Keratinocyte (primary cell): ENCODE results near the gene UMAD1. TPM values are rescaled to one million over a fixed set of nuclear protein-coding genes. Genes with fewer than 3 reads are reported as not detected.

ENCODE experiments used
- DNase-seq: peaks from one replicate; pipeline ENCODE4 v3.0.0-alpha.2; 2011; ENCODE audit warnings: low read depth, missing footprints, low spot score
- FAIRE-seq: peaks from 2 replicates; lab custom pipeline; 2011; peaks lifted over from hg19 to GRCh38; lab: Jason Lieb, UNC
- H2AFZ ChIP-seq: 2 replicates; pipeline ENCODE4 v1.6.0; 2012; ENCODE audit warnings: low read length, control low read depth, inconsistent platforms; ENCODE audit not compliant: control insufficient read depth
- H3K27ac ChIP-seq: 2 replicates; pipeline ENCODE4 v1.5.1; 2011; ENCODE audit warnings: low read length; ENCODE audit not compliant: control insufficient read depth, insufficient read depth
- H3K27me3 ChIP-seq: 3 replicates; pipeline ENCODE4 v1.6.0; 2011; ENCODE audit warnings: low read length; ENCODE audit not compliant: control insufficient read depth, insufficient read depth; ENCODE audit errors: extremely low read depth
- H3K36me3 ChIP-seq, 2 experiments: 2 replicates in 1 of 2; 3 replicates in 1 of 2; pipeline ENCODE4 v1.5.1; 2011; ENCODE audit warnings: low read length in 2 of 2, mild to moderate bottlenecking in 1 of 2; ENCODE audit not compliant: control insufficient read depth in 2 of 2, insufficient read depth in 2 of 2; ENCODE audit errors: extremely low read depth in 1 of 2
- H3K4me1 ChIP-seq: 3 replicates; pipeline ENCODE4 v1.5.1; 2011; ENCODE audit warnings: low read length; ENCODE audit not compliant: control insufficient read depth, insufficient read depth; ENCODE audit errors: extremely low read depth
- H3K4me2 ChIP-seq: 3 replicates; pipeline ENCODE4 v1.6.0; 2011; ENCODE audit warnings: low read depth, low read length; ENCODE audit not compliant: control insufficient read depth, insufficient read depth; ENCODE audit errors: extremely low read depth
- H3K4me3 ChIP-seq, 3 experiments: fragments of 200-600 bp in 1 of 3; sonication (generic) in 1 of 3; 2 replicates in 2 of 3; 3 replicates in 1 of 3; pipeline ENCODE4 v1.5.1; 2011 to 2016; ENCODE audit warnings: low read length in 3 of 3, mild to moderate bottlenecking in 3 of 3, control low read depth in 2 of 3, inconsistent platforms in 1 of 3, low read depth in 1 of 3, mixed read lengths in 1 of 3, mixed run types in 1 of 3, moderate library complexity in 1 of 3; ENCODE audit not compliant: control insufficient read depth in 2 of 3, insufficient read depth in 2 of 3; ENCODE audit errors: extremely low read depth in 1 of 3
- H3K79me2 ChIP-seq: 2 replicates; pipeline ENCODE4 v1.6.0; 2012; ENCODE audit warnings: low read length; ENCODE audit not compliant: control insufficient read depth, insufficient read depth
- H3K9ac ChIP-seq: 3 replicates; pipeline ENCODE4 v1.6.0; 2011; ENCODE audit warnings: low read length; ENCODE audit not compliant: control insufficient read depth, insufficient read depth; ENCODE audit errors: extremely low read depth
- H3K9me1 ChIP-seq: 3 replicates; pipeline ENCODE4 v1.6.0; 2011; ENCODE audit warnings: low read length; ENCODE audit not compliant: control insufficient read depth, insufficient read depth; ENCODE audit errors: extremely low read depth
- H3K9me3 ChIP-seq: 2 replicates; pipeline ENCODE4 v1.5.1; 2012; ENCODE audit warnings: low read depth, low read length; ENCODE audit not compliant: control insufficient read depth
- H4K20me1 ChIP-seq: 3 replicates; pipeline ENCODE4 v1.6.0; 2011; ENCODE audit warnings: low read length; ENCODE audit not compliant: control insufficient read depth, insufficient read depth; ENCODE audit errors: extremely low read depth
- CTCF ChIP-seq, 3 experiments: IDR thresholded peaks in 1 of 3; conservative IDR thresholded peaks in 1 of 3; optimal IDR thresholded peaks in 1 of 3; 2 replicates in 2 of 3; 3 replicates in 1 of 3; pipeline versions ENCODE3 to v1.5.1; 2011; ENCODE audit warnings: low read length in 3 of 3, mild to moderate bottlenecking in 3 of 3, moderate library complexity in 2 of 3, control low read depth in 1 of 3, inconsistent platforms in 1 of 3; ENCODE audit not compliant: insufficient read depth in 2 of 3; ENCODE audit errors: extremely low read depth in 1 of 3
- EZH2 ChIP-seq: IDR thresholded peaks from one replicate; pipeline ENCODE4 v1.6.1; 2012; ENCODE audit warnings: inconsistent platforms, mild to moderate bottlenecking, low read length, moderate library complexity
- dilution Hi-C: fragments of 300-500 bp; cut with MboI; formaldehyde crosslinking; loops from one replicate; pipeline ENCODE4 v1.7.0; 2020; ENCODE audit warnings: low sequenced_read_pairs; ENCODE audit not compliant: extremely low pct_ligation_motif_present
- polyA plus RNA-seq, 5 experiments: library from polyadenylated mRNA; depleted of rRNA in 3 of 5; stranded (reverse) in 3 of 5; stranded (forward) in 1 of 5; unstranded in 1 of 5; fragments of >200 nt; gene quantifications; 1 replicate in 1 of 5; 2 replicates in 3 of 5; 3 replicates in 1 of 5; pipeline versions ENCODE4 v1.2.1 to v1.2.3, GENCODE V29; 2011 to 2012; ENCODE audit warnings: missing spikeins in 2 of 5, low read depth in 1 of 5, low replicate concordance in 1 of 5

Gene UMAD1
- polyA plus RNA-seq, 1 donor (not counting 4 experiments of a cell fraction or from before 2014, with no cell fraction given) = 18.2 TPM

GRCh38 chr7:7764520-7765396 lies 124.2 kb downstream of the UMAD1 start:
- Histone ChIP-seq H3K4me3 (no peak overlapping the region), H3K36me3 (no peaks in the 10 kb centered on the region), H3K9ac (no peak overlapping the region), H3K4me2 (no peak overlapping the region), H3K9me1 (no peaks in the 10 kb centered on the region), H3K27ac (no peak overlapping the region), H3K79me2 (no peaks in the 10 kb centered on the region), H2AFZ (no peak overlapping the region), H3K4me1 (peaks cover 17% of the 10 kb centered on the region), H4K20me1 (no peaks in the 10 kb centered on the region), H3K27me3 (no peaks in the 10 kb centered on the region), H3K9me3 (no peaks in the 10 kb centered on the region)
- DNase-seq (no peak), FAIRE-seq (no peak)
- dilution Hi-C loops = no loop called here
- TF ChIP-seq EZH2 (no peak), CTCF (optimal IDR thresholded peaks at IDR 0.05 in 1 of 3, IDR thresholded peaks at IDR 0.05 in 1 of 3, conservative IDR thresholded peaks at IDR 0.05 in 1 of 3; ENCODE audit: extremely low read depth in 1 of 3, insufficient read depth in 2 of 3, low read length in 3 of 3) (no peak)

GRCh38 chr7:7765422-7765821 lies 124.9 kb downstream of the UMAD1 start:
- no peaks in the 10 kb centered on the region for H3K27me3 ChIP-seq
- H3K4me3 ChIP-seq = no peak overlapping the region
- dilution Hi-C loops = no loop called here
- DNase-seq (no peak), FAIRE-seq (no peak)
- H3K9me1 ChIP-seq = no peaks in the 10 kb centered on the region
- TF ChIP-seq CTCF (optimal IDR thresholded peaks at IDR 0.05 in 1 of 3, IDR thresholded peaks at IDR 0.05 in 1 of 3, conservative IDR thresholded peaks at IDR 0.05 in 1 of 3; ENCODE audit: extremely low read depth in 1 of 3, insufficient read depth in 2 of 3, low read length in 3 of 3) (no peak), EZH2 (no peak)
- no peaks in the 10 kb centered on the region for H4K20me1 ChIP-seq
- no peak overlapping the region for H3K9ac ChIP-seq
- no peak overlapping the region for H2AFZ ChIP-seq
- peaks cover 17% of the 10 kb centered on the region for H3K4me1 ChIP-seq
- no peak overlapping the region for H3K4me2 ChIP-seq
- H3K27ac ChIP-seq = no peak overlapping the region
- H3K9me3 ChIP-seq = no peaks in the 10 kb centered on the region
- H3K36me3 ChIP-seq = no peaks in the 10 kb centered on the region
- H3K79me2 ChIP-seq = no peaks in the 10 kb centered on the region
